SKM-1 (cell line): ENCODE measurements around the gene RFX2.
"Not testable (repeated sequence)": the region's sequence is repeated elsewhere in the genome, so short reads cannot be mapped to it uniquely, and the experiment has no call there.

Experiments
- DNase-seq: peaks from one replicate; lab custom pipeline; 2025; ENCODE audit not compliant: unreplicated experiment; lab: John Stamatoyannopoulos, UW

RFX2 gene

GRCh38 chr19:6076675-6077463 lies 33.4 kb downstream of the RFX2 start:
- no peak for DNase-seq

GRCh38 chr19:6076291-6076665 lies 34.0 kb downstream of the RFX2 start:
- no peak for DNase-seq

GRCh38 chr19:6074709-6075403 lies 35.4 kb downstream of the RFX2 start:
- no peak for DNase-seq

GRCh38 chr19:6073858-6074708 lies 36.2 kb downstream of the RFX2 start:
- no peak for DNase-seq

- not testable (repeated sequence) for DNase-seq
Measured at GRCh38 chr19:6073233-6073632, 37.1 kb downstream of the RFX2 start.

GRCh38 chr19:6071875-6072274 lies 38.4 kb downstream of the RFX2 start:
- DNase-seq = no peak

- DNase-seq = no peak
Measured at GRCh38 chr19:6070720-6071485, 39.4 kb downstream of the RFX2 start.

- no peak for DNase-seq
Measured at GRCh38 chr19:6070207-6070681, 40.1 kb downstream of the RFX2 start.

GRCh38 chr19:6069268-6069791 lies 41.0 kb downstream of the RFX2 start:
- no peak for DNase-seq

GRCh38 chr19:6068711-6069110 lies 41.6 kb downstream of the RFX2 start:
- no peak for DNase-seq

- no peak for DNase-seq
Measured at GRCh38 chr19:6067975-6068374, 42.3 kb downstream of the RFX2 start.

GRCh38 chr19:6066661-6067646 lies 43.3 kb downstream of the RFX2 start:
- peak; percentile 65 for DNase-seq

- DNase-seq = peak; percentile 63
Measured at GRCh38 chr19:6065685-6066374, 44.5 kb downstream of the RFX2 start.

- no peak for DNase-seq
Measured at GRCh38 chr19:6064336-6065073, 45.8 kb downstream of the RFX2 start.

- DNase-seq = no peak
Measured at GRCh38 chr19:6063576-6064335, 46.5 kb downstream of the RFX2 start.

GRCh38 chr19:6062961-6063575 lies 47.2 kb downstream of the RFX2 start:
- no peak for DNase-seq

- DNase-seq = peak; percentile 66
Measured at GRCh38 chr19:6062274-6062673, 48.0 kb downstream of the RFX2 start.
